IMR-90 (cell line): Measurements from ENCODE around the gene C7orf57. TPM values are rescaled to one million over a fixed set of nuclear protein-coding genes. Genes with fewer than 3 reads are reported as not detected.
A peak's percentile ranks its signal among the peaks of the same experiment; 100 is the strongest.

Source experiments
- ATAC-seq: fragments of 200-7000 bp; cut with Tn5 transposase; 2 replicates; pipeline ENCODE4 v1.9.1; 2020; ENCODE audit warnings: low read depth, mild to moderate bottlenecking, moderate library complexity
- BruUV-seq: library from RNA; stranded (reverse); fragments of 400-500 nt; replicated peaks from 2 replicates; lab custom pipeline; 2021; lab: Mats Ljungman, UMichigan
- CTCF ChIA-PET: fragments of 300-600 bp; formaldehyde crosslinking; extraction: SDS; loops from one replicate; lab custom pipeline; 2021; ENCODE audit warnings: antibody characterized with exemption; lab: Yijun Ruan, JAX
- POLR2A ChIA-PET: fragments of 300-600 bp; sonication (Branson Sonifier 250); formaldehyde crosslinking; loops from one replicate; lab custom pipeline; 2022; ENCODE audit warnings: antibody characterized with exemption; ENCODE audit not compliant: unreplicated experiment; lab: Charles Lee
- DNase-seq: peaks from one replicate; pipeline ENCODE4 v3.0.0; 2013
- H2AFZ ChIP-seq: replicated peaks from 2 replicates; pipeline ENCODE3; 2013; ENCODE audit warnings: low read length, mild to moderate bottlenecking; ENCODE audit not compliant: poor library complexity
- H2AK5ac ChIP-seq: 2 replicates; pipeline ENCODE4 v1.6.1; 2013; ENCODE audit warnings: low read depth, low read length, inconsistent platforms
- H2AK9ac ChIP-seq: replicated peaks from 2 replicates; pipeline ENCODE3; 2013; ENCODE audit warnings: mild to moderate bottlenecking, low read depth, low read length, moderate library complexity; ENCODE audit not compliant: poor library complexity
- H2BK120ac ChIP-seq: 2 replicates; pipeline ENCODE4 v1.6.1; 2013; ENCODE audit warnings: low read depth, low read length, inconsistent platforms
- H2BK15ac ChIP-seq: 3 replicates; pipeline ENCODE4 v1.6.1; 2013; ENCODE audit warnings: low read depth, low read length, inconsistent platforms
- H2BK20ac ChIP-seq: 2 replicates; pipeline ENCODE4 v1.6.1; 2013; ENCODE audit warnings: low read depth, mild to moderate bottlenecking, inconsistent platforms, low read length, moderate library complexity
- H2BK5ac ChIP-seq: 2 replicates; pipeline ENCODE4 v1.6.1; 2013; ENCODE audit warnings: mild to moderate bottlenecking, low read depth, low read length, inconsistent platforms; ENCODE audit not compliant: poor library complexity, severe bottlenecking
- H3K14ac ChIP-seq: replicated peaks from 2 replicates; pipeline ENCODE4 v1.6.1; 2013; ENCODE audit warnings: low read depth, low read length, inconsistent platforms
- H3K18ac ChIP-seq: 2 replicates; pipeline ENCODE4 v1.6.1; 2013; ENCODE audit warnings: low read depth, low read length, control low read depth
- H3K23ac ChIP-seq: 2 replicates; pipeline ENCODE4 v1.6.1; 2013; ENCODE audit warnings: low read depth, low read length, inconsistent platforms
- H3K27ac ChIP-seq: 2 replicates; pipeline ENCODE4 v1.5.1; 2013; ENCODE audit warnings: mild to moderate bottlenecking, control low read depth, low read length; ENCODE audit not compliant: insufficient read depth
- H3K27me3 ChIP-seq: 2 replicates; pipeline ENCODE4 v1.6.1; 2013; ENCODE audit warnings: low read length; ENCODE audit not compliant: control insufficient read depth, insufficient read depth
- H3K36me3 ChIP-seq: 2 replicates; pipeline ENCODE4 v1.6.1; 2013; ENCODE audit warnings: low read length, mixed read lengths; ENCODE audit not compliant: control insufficient read depth, insufficient read depth
- H3K4ac ChIP-seq: 2 replicates; pipeline ENCODE4 v1.6.1; 2013; ENCODE audit warnings: low read depth, low read length, inconsistent platforms
- H3K4me1 ChIP-seq: 2 replicates; pipeline ENCODE4 v1.6.1; 2013; ENCODE audit warnings: low read length, mixed read lengths; ENCODE audit not compliant: control insufficient read depth, insufficient read depth
- H3K4me2 ChIP-seq: 2 replicates; pipeline ENCODE4 v1.6.1; 2013; ENCODE audit warnings: low read depth, mild to moderate bottlenecking, control low read depth, low read length, moderate library complexity
- H3K4me3 ChIP-seq: 2 replicates; pipeline ENCODE4 v1.5.1; 2013; ENCODE audit warnings: low read depth, mild to moderate bottlenecking, control low read depth, low read length, moderate library complexity; ENCODE audit not compliant: insufficient read depth
- H3K56ac ChIP-seq: 2 replicates; pipeline ENCODE4 v1.6.1; 2013; ENCODE audit warnings: low read length, inconsistent platforms; ENCODE audit not compliant: insufficient read depth; ENCODE audit errors: extremely low read depth
- H3K79me1 ChIP-seq, 2 experiments: 2 replicates each; pipeline ENCODE4 v1.6.1; 2013; ENCODE audit warnings: low read length in 2 of 2, inconsistent platforms in 1 of 2, low read depth in 1 of 2
- H3K9ac ChIP-seq: 2 replicates; pipeline ENCODE4 v1.6.1; 2013; ENCODE audit warnings: low read depth, low read length, control low read depth
- H3K9me1 ChIP-seq: 2 replicates; pipeline ENCODE4 v1.6.1; 2013; ENCODE audit warnings: low read length, inconsistent platforms; ENCODE audit not compliant: insufficient read depth
- H3K9me3 ChIP-seq: 2 replicates; pipeline ENCODE4 v1.6.1; 2013; ENCODE audit warnings: low read length; ENCODE audit not compliant: control insufficient read depth, insufficient read depth
- H4K20me1 ChIP-seq: 2 replicates; pipeline ENCODE4 v1.6.1; 2013; ENCODE audit warnings: low read length, inconsistent platforms; ENCODE audit not compliant: insufficient read depth
- H4K5ac ChIP-seq: 2 replicates; pipeline ENCODE4 v1.6.1; 2013; ENCODE audit warnings: mild to moderate bottlenecking, low read depth, low read length, control low read depth
- H4K8ac ChIP-seq, 2 experiments: 2 replicates each; pipeline ENCODE4 v1.6.1; 2013; ENCODE audit warnings: low read depth in 2 of 2, low read length in 2 of 2, control low read depth in 1 of 2, inconsistent platforms in 1 of 2
- H4K91ac ChIP-seq: 2 replicates; pipeline ENCODE4 v1.6.1; 2013; ENCODE audit warnings: low read depth, low read length, inconsistent platforms; ENCODE audit not compliant: insufficient read depth
- BHLHE40 ChIP-seq: fragments of 150-350 bp; IDR thresholded peaks from 2 replicates; pipeline ENCODE4 v1.6.1; 2016; ENCODE audit warnings: mild to moderate bottlenecking, low read depth, low read length
- CEBPB ChIP-seq: IDR thresholded peaks from 2 replicates; pipeline ENCODE4 v1.6.1; 2012; ENCODE audit warnings: low read depth, low read length, improper control_type of control experiment
- CHD1 ChIP-seq: IDR thresholded peaks from 2 replicates; pipeline ENCODE4 v1.6.1; 2012; ENCODE audit warnings: low read depth, low read length, improper control_type of control experiment
- ELK1 ChIP-seq: fragments of 150-350 bp; IDR thresholded peaks from 2 replicates; pipeline ENCODE4 v1.6.1; 2016; ENCODE audit warnings: low read depth, mild to moderate bottlenecking, low read length, moderate library complexity, borderline replicate concordance
- FOS ChIP-seq: fragments of 150-350 bp; IDR thresholded peaks from 2 replicates; pipeline ENCODE4 v1.6.1; 2016; ENCODE audit warnings: low read depth, low read length
- MAFK ChIP-seq: IDR thresholded peaks from 2 replicates; pipeline ENCODE4 v1.6.1; 2012; ENCODE audit warnings: low read depth, low read length, improper control_type of control experiment
- MAZ ChIP-seq: IDR thresholded peaks from 2 replicates; pipeline ENCODE4 v1.6.1; 2012; ENCODE audit warnings: low read depth, mild to moderate bottlenecking, low read length, improper control_type of control experiment, moderate library complexity, borderline replicate concordance
- MXI1 ChIP-seq: IDR thresholded peaks from 2 replicates; pipeline ENCODE4 v1.6.1; 2012; ENCODE audit warnings: low read depth, mild to moderate bottlenecking, low read length, moderate library complexity, borderline replicate concordance
- NFE2L2 ChIP-seq: fragments of 150-350 bp; IDR thresholded peaks from 2 replicates; pipeline ENCODE4 v1.6.1; 2016; ENCODE audit warnings: low read depth, mild to moderate bottlenecking, low read length
- POLR2A ChIP-seq: IDR thresholded peaks from 2 replicates; pipeline ENCODE4 v1.6.1; 2012; ENCODE audit warnings: mild to moderate bottlenecking, low read depth, low read length
- RAD21 ChIP-seq: IDR thresholded peaks from 2 replicates; pipeline ENCODE4 v1.6.1; 2012; ENCODE audit warnings: low read length, improper control_type of control experiment
- RFX5 ChIP-seq: IDR thresholded peaks from 2 replicates; pipeline ENCODE4 v1.8.0; 2012; ENCODE audit warnings: low read depth, mild to moderate bottlenecking, low read length, moderate library complexity
- SMC3 ChIP-seq: fragments of 150-350 bp; IDR thresholded peaks from 2 replicates; pipeline ENCODE4 v1.6.1; 2016; ENCODE audit warnings: low read depth, mild to moderate bottlenecking, antibody characterized with exemption, low read length, moderate library complexity
- USF2 ChIP-seq: fragments of 150-350 bp; IDR thresholded peaks from 2 replicates; pipeline ENCODE4 v1.6.1; 2017; ENCODE audit warnings: mild to moderate bottlenecking, antibody characterized with exemption, low read length, low read depth
- WGBS, 2 experiments: methylation state at CpG; one replicate each; pipeline versions ENCODE4 v1.1.5 to v1.1.7; 2013; ENCODE audit warnings: missing lambda C conversion rate in 2 of 2; ENCODE audit not compliant: insufficient read length in 1 of 2; ENCODE audit errors: extremely low coverage in 2 of 2; 5-methylcytosine and 5-hydroxymethylcytosine counted together
- dilution Hi-C: fragments of 300-500 bp; cut with HindIII; formaldehyde crosslinking; loops from one replicate; pipeline ENCODE4 v1.14.3; 2018; ENCODE audit warnings: low sequenced_read_pairs; ENCODE audit not compliant: unreplicated experiment
- in situ Hi-C: fragments of 300-500 bp; cut with MboI; formaldehyde crosslinking; loops from 3 replicates; pipeline ENCODE4 v1.14.3; 2019; ENCODE audit warnings: low sequenced_read_pairs, inconsistent platforms, mixed read lengths
- intact Hi-C: fragments of 100-400 bp; cut with micrococcal nuclease; formaldehyde crosslinking; loops from 2 replicates; pipeline ENCODE4 v1.10.0; 2022
- polyA plus RNA-seq, 3 experiments: library from polyadenylated mRNA; depleted of rRNA; stranded (reverse); fragments of >200 nt; gene quantifications; 2 replicates each; pipeline ENCODE4 v1.2.3, GENCODE V29; 2012; ENCODE audit warnings: low replicate concordance in 1 of 3
- total RNA-seq: library from RNA; depleted of rRNA; stranded (reverse); fragments of >200 nt; gene quantifications from 2 replicates; pipeline ENCODE4 v1.2.3, GENCODE V29; 2012
- TF ChIP-seq, protein P1 (sequence below): conservative IDR thresholded peaks from 2 replicates; pipeline ENCODE4 v1.5.1; 2012; ENCODE audit warnings: mild to moderate bottlenecking, low read depth, low read length, improper control_type of control experiment

C7orf57 gene
- total and polyA plus RNA-seq, 2 of the 4 experiments (the other 2 are of a cell fraction), result not detected

DNA sequence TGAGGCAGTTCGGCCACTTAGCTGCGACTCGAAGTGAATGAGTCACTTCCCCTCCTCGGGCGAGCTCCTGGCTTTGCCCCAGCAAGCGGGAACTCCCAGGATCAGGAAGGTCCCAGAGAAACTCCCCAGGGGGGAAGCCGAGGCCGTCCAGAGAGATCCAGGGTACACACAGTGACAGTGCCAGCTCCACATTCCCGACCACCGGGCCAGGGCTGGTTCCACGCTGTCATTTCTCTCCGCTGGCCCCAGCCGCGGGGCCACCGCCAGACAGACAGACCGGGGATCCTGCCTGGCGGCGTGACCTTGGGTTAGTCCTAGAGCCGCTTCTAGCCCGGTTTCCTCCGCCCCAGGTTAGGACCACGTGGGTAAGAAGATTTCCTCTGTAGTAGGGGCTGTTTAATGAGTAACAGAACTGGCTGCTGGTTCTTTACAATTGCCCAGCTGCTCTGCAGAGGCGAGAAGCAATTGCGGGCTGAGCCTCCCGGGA is 53.3 kb downstream of the C7orf57 start:
- CTCF ChIA-PET, result interaction anchor here (0.6 to 1.6 kb wide), 2 partner anchors 97 to 522 kb away, joined by 4 to 5 read pairs; no protein-coding TSS in a partner anchor
- peak; percentile 91 for TF ChIP-seq CEBPB
- no peak for TF ChIP-seq SMC3
- no peak for TF ChIP-seq MAFK
- peak; percentile 68 for TF ChIP-seq POLR2A
- TF ChIP-seq MAZ, result peak; percentile 74; the same call in 1 of the 2 replicates
- no peak for TF ChIP-seq CHD1
- TF ChIP-seq BHLHE40, result peak; percentile 51
- peak; percentile 39; the same call in 1 of the 2 replicates for TF ChIP-seq MXI1
- no peak for TF ChIP-seq RFX5
- TF ChIP-seq RAD21, result no peak
- peak; percentile 80 for TF ChIP-seq USF2
- TF ChIP-seq, protein P1, sequence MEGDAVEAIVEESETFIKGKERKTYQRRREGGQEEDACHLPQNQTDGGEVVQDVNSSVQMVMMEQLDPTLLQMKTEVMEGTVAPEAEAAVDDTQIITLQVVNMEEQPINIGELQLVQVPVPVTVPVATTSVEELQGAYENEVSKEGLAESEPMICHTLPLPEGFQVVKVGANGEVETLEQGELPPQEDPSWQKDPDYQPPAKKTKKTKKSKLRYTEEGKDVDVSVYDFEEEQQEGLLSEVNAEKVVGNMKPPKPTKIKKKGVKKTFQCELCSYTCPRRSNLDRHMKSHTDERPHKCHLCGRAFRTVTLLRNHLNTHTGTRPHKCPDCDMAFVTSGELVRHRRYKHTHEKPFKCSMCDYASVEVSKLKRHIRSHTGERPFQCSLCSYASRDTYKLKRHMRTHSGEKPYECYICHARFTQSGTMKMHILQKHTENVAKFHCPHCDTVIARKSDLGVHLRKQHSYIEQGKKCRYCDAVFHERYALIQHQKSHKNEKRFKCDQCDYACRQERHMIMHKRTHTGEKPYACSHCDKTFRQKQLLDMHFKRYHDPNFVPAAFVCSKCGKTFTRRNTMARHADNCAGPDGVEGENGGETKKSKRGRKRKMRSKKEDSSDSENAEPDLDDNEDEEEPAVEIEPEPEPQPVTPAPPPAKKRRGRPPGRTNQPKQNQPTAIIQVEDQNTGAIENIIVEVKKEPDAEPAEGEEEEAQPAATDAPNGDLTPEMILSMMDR, result no peak
- no peak for TF ChIP-seq ELK1
- no peak for TF ChIP-seq NFE2L2
- TF ChIP-seq FOS, result peak; percentile 66

More for the DNA sequence above, 53.3 kb downstream of the C7orf57 start:
- H2BK5ac ChIP-seq, result peak overlapping the region; percentile 91
- no peaks in the 10 kb centered on the region for H3K9me3 ChIP-seq
- H2AK9ac ChIP-seq, result peak overlapping the region; percentile 77
- in situ Hi-C loops, result no loop called here
- H3K79me1 ChIP-seq, result peaks cover 22 to 43% of the 10 kb centered on the region in 2 experiments; a peak in 3 of 4 replicates
- no TSS peak for BruUV-seq
- H2BK20ac ChIP-seq, result peak overlapping the region; percentile 61
- dilution Hi-C loops, result no loop called here
- peak overlapping the region; percentile 94 for H3K27ac ChIP-seq
- H3K18ac ChIP-seq, result peak overlapping the region; percentile 54
- peak overlapping the region; percentile 80 for H3K4me2 ChIP-seq
- H3K56ac ChIP-seq, result peak overlapping the region; percentile 90
- peak overlapping the region; percentile 93 for H2BK120ac ChIP-seq
- H3K23ac ChIP-seq, result peak overlapping the region; percentile 90
- H2BK15ac ChIP-seq, result peak overlapping the region; percentile 72; the same call in 2 of the 3 replicates
- H3K4ac ChIP-seq, result peak overlapping the region; percentile 96
- no peak overlapping the region; the same call in 1 of the 2 replicates for H4K5ac ChIP-seq
- no peaks in the 10 kb centered on the region for H3K27me3 ChIP-seq
- H3K14ac ChIP-seq, result peak overlapping the region; percentile 89
- H2AFZ ChIP-seq, result peak overlapping the region; percentile 89
- peaks cover 22% of the 10 kb centered on the region for H3K4me1 ChIP-seq
- intact Hi-C loops, result loop anchor here (1.0 to 5.0 kb wide), 4 partner anchors 22 to 109 kb away; partner anchors contain the start of genes C7orf57 and HUS1
- WGBS, 2 experiments, result 0% methylated on average over 1 of the region's 25 CpGs; no CpG with 5 or more reads in 1 of the 2 experiments
- H3K36me3 ChIP-seq, result peaks cover 14% of the 10 kb centered on the region
- H2AK5ac ChIP-seq, result peak overlapping the region; percentile 44; the same call in 1 of the 2 replicates
- DNase-seq (peak; percentile 90), ATAC-seq (peak; percentile 31)
- peak overlapping the region; percentile 71 for H3K9ac ChIP-seq
- H4K91ac ChIP-seq, result peak overlapping the region; percentile 71
- peak overlapping the region; percentile 91 for H3K4me3 ChIP-seq
- H3K9me1 ChIP-seq, result peaks cover 24% of the 10 kb centered on the region
- peak overlapping the region; percentile 88 to 94; a peak in 3 of 4 replicates for H4K8ac ChIP-seq
- H4K20me1 ChIP-seq, result no peaks in the 10 kb centered on the region
- POLR2A ChIA-PET, result interaction anchor here (0.5 to 0.6 kb wide), 2 partner anchors 88 to 853 kb away, joined by 3 to 7 read pairs; no protein-coding TSS in a partner anchor
